IMR-90 (cell line): Measurements from ENCODE around the gene CTSO.

Experiments
- FOS ChIP-seq: fragments of 150-350 bp; IDR thresholded peaks from 2 replicates; pipeline ENCODE4 v1.6.1; 2016; ENCODE audit warnings: low read depth, low read length
- MAFK ChIP-seq: IDR thresholded peaks from 2 replicates; pipeline ENCODE4 v1.6.1; 2012; ENCODE audit warnings: low read depth, low read length, improper control_type of control experiment
- MXI1 ChIP-seq: IDR thresholded peaks from 2 replicates; pipeline ENCODE4 v1.6.1; 2012; ENCODE audit warnings: low read depth, mild to moderate bottlenecking, low read length, moderate library complexity, borderline replicate concordance
- POLR2A ChIP-seq: IDR thresholded peaks from 2 replicates; pipeline ENCODE4 v1.6.1; 2012; ENCODE audit warnings: mild to moderate bottlenecking, low read depth, low read length
- RAD21 ChIP-seq: IDR thresholded peaks from 2 replicates; pipeline ENCODE4 v1.6.1; 2012; ENCODE audit warnings: low read length, improper control_type of control experiment
- RFX5 ChIP-seq: IDR thresholded peaks from 2 replicates; pipeline ENCODE4 v1.8.0; 2012; ENCODE audit warnings: low read depth, mild to moderate bottlenecking, low read length, moderate library complexity
- TF ChIP-seq, protein P1 (sequence below): conservative IDR thresholded peaks from 2 replicates; pipeline ENCODE4 v1.5.1; 2012; ENCODE audit warnings: mild to moderate bottlenecking, low read depth, low read length, improper control_type of control experiment

DNA sequence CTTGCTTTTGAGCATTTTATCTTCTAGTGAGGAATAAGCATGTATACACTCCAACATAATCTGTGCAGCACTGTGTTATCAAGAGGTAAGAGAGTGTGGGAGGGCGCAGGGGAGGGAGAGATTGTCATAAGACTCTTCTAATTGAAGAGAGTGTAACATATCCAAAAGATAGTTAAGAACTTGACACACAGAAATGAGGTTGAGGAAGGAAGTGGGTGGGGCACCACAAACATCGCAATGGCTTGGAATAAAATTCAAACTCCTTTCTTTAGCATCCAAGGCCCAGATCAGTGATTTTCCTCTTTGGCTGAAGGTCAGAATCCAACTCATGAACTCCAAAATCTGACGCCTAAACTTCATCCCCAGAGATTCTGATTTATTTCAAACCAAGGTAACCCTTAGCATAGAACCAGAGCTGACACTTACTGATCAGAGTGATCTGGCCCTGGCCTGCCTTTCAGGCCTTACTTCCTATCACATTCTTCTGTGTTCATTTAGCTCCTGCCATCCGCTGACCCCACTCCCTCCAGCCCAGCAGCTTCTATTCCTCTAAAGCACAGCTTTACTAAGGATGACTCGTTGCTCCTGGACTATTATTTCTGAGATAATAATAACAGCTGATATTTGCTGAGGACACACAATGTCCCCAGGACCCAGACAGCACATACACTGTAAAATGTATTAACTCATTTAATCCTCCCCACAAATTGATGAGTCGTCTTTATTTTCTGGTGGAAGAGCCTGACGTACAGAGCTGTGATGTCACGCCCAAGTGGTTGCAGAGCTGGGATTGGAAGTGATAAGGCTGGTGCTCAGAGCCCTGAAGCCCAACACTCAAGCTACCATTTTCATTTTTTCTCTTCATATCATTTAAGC is 10.6 kb upstream of the CTSO start:
- TF ChIP-seq, protein P1, sequence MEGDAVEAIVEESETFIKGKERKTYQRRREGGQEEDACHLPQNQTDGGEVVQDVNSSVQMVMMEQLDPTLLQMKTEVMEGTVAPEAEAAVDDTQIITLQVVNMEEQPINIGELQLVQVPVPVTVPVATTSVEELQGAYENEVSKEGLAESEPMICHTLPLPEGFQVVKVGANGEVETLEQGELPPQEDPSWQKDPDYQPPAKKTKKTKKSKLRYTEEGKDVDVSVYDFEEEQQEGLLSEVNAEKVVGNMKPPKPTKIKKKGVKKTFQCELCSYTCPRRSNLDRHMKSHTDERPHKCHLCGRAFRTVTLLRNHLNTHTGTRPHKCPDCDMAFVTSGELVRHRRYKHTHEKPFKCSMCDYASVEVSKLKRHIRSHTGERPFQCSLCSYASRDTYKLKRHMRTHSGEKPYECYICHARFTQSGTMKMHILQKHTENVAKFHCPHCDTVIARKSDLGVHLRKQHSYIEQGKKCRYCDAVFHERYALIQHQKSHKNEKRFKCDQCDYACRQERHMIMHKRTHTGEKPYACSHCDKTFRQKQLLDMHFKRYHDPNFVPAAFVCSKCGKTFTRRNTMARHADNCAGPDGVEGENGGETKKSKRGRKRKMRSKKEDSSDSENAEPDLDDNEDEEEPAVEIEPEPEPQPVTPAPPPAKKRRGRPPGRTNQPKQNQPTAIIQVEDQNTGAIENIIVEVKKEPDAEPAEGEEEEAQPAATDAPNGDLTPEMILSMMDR, result no peak
- TF ChIP-seq POLR2A (no peak), MAFK (peak; percentile 95), RAD21 (no peak), FOS (no peak), MXI1 (no peak), RFX5 (no peak)
